ENCODE results near the gene AKR1E2.

AKR1E2 gene

DNA sequence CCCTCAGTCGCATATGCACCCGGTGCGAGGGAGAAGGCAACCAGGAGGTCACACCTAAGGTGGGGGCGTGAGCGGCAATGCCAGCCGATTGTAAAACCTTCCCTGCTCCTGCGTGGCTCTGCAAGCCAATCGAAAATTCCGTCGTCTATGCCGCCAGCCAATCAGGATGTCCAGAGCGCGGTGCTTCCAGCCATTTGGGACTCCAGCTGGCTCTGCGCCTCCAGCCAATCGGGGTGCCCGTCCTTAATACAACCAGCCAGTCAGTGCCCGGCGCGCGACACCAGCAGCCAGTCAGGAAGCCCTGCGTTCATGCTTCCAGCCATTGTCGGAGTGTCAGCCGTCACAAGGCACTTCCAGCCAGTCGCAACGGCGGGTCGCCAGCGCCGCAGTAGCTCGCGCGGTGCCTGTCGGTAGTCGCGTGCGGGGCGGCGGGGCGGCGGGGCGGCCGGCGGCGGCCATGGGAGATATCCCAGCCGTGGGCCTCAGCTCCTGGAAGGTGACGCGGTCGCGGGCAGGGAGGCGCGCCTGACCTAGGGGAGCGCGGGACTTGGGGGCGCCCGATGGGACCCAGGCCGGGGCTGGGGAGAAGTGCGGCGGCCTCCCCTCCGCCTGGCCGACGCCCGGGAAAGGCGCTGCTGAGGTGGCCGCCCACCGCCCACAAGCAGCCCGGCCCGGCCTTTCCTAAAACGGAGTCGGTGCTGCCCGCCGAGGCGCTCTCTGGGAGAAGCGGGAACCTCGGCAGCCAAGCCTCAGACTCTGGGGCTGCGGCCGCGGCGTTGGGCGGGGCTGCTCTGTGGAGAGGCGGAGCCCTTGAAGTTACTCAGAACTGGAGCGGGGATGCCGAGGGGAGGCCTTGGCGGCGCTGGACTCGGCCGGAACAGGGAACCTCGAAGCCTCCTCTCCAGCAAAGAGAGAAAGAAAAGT, at the start of gene AKR1E2:
Gene AKR1E2, plus strand, starts transcription at position 340 of the 924 bp plus-strand sequence. Its CDS starts 118 bp downstream, at position 458.
- no peak for DNase-seq

DNA sequence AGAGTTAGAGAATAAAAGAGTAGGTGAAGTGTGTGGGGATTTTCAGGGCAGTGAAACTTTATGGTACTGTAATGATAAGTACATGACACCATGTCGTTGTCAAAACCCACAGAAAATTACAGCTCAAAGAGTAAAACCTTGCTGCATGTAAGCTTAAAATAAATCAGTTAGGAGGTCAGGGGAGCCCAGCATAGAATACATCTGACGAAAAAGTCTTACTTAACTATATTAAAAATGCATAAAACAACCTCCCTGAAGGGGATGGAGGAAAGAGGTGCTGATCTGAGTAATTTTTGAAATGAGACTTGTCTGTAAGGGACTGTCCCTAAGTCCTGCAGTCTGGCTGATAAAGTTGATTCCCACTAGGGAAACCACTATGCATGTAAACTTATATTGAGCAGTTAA, 49.8 kb upstream of the AKR1E2 start:
- DNase-seq = no peak

DNA sequence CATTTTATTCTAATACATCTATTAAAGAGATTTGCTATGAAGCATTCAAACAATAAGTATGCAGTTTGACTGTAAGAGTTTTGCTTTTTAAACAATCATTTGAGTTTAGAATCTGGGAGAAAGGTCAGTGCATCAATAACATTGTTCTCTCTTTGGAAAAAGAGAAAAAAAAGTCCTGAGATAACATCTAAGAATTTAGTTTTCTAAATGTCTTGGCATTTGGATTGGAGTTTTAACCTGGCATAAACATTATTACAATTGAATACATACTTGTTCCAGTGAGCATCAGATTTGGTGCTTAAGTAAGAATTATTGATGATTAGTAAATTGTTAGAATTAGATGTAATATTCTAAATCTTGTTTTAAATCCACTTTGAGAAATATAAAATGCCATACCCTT, 47.2 kb upstream of the AKR1E2 start:
- DNase-seq = no peak

DNA sequence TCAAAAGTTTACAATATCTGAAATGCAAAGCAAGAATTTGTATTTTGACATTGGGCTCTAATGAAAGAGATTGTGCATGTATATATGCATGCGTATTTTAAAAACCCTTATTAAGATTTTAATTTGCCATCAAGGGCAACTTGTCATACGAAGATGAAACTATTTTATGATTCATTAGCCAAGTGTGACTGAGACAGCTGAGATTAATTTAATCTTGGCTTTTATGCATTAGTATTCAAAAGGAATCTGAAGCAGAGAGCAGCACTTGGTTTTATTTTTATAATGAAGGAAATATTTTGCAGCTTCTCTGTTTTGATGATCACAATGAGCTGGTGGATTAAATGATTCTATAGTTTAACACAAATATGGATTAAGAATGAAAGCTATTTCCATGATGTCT, 45.9 kb upstream of the AKR1E2 start:
- DNase-seq = no peak

DNA sequence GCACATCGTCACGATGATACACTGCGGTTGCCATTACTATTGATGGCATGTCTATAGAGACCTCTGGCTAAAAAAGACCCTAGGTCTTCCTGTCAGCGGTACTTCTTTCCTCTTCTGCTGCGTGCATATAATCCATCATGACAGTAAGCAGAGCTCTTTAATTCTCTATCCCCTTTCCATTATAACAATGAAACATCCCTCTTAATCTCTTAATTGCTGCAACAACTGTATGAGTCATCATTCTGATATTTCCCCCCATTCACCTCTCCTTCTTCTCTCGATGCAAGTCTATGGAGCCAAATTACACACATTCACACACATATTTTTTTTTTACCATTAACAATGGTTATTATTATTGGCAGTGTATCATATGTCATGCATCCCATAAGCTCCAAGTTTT, 45.2 kb upstream of the AKR1E2 start:
- DNase-seq = no peak

DNA sequence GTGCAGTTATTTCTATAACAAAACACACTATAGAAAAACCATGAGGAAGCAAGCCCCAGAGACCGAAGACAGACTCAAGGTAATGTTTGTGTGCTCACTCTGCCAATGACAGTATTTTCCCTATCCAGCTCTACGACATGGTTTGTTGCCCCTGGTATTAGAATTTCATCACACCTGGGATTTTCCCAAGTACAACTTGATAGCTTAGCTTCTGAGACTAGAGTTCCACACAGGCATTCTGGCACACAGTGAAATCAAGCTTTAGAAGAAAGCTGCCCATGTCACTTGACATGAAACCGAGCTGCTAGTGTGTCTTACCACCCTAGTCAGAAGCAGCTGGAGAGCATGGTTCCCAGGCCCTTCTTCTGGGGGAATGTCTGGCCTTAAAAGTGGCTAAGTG, 44.1 kb upstream of the AKR1E2 start:
- DNase-seq = no peak

DNA sequence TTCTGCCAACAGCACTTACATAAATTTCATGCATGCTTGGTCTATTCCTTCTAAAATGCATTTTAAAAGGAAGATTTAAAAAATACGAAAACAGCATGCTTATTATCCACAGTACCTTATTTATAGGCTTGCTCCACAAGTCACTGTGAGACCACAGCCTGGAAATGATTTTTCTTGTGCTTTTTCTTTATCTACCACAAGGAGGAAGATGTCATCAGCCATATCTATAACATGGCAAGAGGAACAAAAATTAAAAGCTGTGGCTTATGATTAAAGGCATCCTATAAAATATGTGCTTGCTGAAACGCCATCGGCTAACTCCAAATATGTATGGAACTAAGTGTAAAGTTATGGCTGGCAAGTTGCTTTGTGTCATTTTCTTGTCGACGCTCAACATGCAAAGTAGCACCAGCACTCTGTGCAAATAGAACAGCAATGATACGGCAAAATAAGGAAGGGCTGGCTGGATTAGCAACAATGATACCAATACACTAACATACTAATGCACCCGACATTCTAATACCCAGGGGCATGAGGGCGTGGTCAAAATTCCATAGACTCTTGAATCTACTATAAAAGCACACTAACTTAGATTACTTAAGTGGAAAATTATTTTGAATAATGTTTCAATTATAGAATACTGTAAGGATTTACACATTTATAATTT, 41.2 kb upstream of the AKR1E2 start:
- no peak for DNase-seq

DNA sequence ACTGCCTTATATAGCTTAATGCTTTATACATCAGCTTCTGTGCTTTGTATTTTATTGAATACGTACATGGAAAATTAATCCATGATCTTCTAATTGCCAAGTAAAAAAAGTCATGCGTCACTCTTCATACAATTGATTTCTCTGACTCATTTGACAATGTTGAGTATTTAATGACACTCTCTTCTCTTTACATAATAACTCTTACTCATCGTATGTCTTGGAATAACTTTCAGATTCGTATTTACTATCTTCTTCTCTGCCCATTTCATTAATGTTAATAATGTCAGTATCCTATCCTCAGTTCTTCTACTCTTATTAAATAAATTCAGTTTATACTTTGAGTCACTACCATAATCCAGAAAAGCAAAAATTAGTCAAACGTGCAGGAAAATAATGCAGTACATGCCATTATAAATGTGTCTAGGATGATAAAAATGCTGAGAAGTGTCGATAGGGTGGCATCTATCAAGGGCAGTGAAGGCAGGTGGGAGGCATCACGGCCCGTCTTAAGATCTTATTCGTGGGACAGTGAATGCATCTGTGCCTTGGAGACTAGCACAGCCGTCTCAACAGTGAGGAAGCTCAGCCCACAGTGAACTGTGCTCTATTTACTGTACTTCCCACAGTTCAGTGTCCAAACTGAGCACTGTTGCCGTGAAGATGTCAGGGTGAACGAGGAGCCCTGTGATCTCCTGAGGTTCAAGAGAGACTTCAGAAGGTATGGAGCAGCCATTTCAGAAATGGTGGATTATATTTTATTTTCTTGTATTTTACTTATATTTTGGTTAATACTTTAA, 39.8 kb upstream of the AKR1E2 start:
- DNase-seq = no peak

DNA sequence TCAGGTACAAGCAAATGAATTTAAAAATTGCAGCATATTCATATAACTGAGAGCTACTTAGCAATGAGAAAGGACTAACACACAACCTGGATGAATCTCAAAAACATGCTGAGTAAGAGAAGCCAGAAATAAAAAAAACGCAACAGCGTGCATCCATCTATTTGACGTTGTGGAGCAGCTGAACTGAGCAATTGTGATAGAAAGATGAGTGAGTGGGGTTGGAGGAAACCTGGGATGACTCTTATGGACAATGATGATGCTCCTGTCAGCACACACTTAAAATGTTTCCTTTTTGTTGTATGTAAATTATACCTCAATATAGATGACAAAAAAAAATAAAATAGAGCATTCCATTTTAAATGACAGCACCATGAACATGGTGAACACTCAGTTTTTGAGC, 36.0 kb upstream of the AKR1E2 start:
- no peak for DNase-seq

DNA sequence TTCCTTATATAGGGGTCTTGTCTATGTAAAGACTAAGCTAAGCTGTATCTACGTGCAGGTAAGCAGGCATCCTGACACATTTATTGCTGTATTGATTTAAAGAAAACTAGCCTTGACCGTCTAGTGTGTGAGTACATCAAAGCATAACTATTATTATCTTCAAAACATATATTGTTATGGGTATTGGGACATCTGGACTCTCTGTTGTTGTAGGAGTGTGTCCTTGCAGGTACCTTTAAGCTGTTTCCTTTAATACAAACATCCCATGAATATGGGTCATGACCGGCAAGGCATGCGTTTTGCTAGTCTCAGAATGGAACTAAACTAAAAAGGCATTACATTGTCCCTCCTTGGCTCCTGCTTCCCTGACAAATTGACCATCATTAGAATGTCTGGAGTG, 35.1 kb upstream of the AKR1E2 start:
- no peak for DNase-seq

DNA sequence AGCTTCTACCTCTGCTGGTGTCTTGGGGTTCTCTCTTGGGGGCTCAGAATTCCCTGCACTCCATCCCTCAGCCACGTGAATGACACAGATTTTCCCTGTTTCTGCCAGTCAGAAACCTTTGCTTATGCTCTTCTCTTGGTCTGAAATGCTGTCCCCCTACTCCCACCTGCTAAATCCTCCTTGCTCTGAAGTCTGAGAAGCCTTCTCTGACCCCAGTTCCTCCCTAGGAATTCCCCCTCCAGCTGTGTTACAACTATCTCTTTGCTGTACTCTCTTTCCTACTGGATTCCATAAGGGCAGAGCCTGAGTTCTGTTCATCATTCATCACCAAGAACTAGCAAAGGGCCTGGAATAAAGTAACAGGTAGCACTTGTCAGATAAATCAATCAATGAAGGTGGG, 33.6 kb upstream of the AKR1E2 start:
- DNase-seq = no peak

DNA sequence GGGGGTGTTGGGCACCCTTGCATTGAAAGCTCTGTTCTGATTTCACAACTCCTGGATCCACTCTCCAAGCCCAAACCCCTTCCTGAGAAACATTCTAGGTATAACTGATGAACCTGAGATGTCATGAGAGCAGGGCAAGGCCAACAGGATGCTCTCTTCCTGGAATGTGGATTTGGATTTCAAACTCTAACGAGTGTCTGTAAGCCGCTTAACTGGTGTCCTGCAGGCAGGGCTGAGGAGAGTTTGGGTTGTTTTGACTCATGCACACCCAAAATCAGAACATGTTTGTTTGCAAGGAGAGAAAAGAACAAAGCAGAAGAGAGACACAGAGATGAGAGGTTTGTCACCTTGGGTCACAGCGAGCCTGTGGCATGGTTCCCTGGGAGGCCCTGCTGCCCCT, 24.6 kb upstream of the AKR1E2 start:
- DNase-seq = no peak

DNA sequence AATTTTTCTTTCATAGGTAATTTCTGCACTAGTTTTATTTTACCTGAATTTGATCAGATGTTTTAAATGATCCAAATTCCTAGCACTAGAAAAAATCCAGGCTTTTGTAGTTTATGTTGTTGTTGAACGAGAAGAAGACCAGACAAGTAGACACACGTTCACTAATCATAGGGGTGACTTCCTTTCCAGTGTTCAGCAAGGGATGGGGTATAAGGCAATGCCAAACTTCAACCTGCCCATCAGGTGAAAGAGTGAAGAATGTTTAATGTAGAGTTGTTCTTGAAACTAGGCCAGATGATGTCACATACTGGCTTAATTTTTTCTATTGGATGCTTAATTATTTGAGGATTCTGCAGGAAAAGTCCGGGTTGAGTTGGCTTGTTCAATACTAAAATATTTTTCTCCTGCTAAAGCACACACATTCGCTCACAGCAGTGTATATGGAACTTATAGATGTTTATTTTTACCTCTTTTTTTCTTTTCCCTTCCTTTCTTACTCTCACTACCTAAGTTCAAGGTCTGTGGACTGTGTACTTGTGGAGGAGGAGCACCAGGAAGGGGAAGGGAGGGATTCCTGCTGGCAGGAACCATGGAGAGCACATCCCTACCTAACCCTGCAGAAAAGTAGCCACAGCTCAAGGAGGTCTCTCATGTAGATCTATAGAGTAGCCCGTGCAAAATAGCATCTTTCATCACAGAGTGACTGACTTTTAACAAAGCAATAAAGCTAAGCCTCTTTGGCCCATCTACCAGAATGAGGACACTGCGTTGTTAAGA, 23.1 kb upstream of the AKR1E2 start:
- no peak for DNase-seq

DNA sequence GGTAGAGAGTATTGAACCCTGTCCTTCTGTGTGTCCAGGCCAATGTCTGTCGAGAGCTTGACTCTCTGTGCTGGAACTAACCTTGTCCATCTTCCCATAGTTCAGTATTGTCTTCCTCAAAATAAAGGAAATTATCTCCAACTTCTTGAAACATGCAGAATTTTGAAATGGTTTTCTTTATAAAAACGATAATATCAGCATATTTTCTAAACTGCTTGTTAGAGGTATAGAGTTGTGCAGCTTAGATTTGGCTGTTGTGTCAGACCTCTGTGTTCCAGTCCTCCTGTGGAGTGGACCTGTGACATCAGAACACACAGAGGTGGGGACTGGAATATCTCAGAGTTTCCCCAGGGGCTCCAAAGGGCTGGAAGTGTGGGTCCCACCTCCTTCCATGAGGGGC, 22.2 kb upstream of the AKR1E2 start:
- no peak for DNase-seq

DNA sequence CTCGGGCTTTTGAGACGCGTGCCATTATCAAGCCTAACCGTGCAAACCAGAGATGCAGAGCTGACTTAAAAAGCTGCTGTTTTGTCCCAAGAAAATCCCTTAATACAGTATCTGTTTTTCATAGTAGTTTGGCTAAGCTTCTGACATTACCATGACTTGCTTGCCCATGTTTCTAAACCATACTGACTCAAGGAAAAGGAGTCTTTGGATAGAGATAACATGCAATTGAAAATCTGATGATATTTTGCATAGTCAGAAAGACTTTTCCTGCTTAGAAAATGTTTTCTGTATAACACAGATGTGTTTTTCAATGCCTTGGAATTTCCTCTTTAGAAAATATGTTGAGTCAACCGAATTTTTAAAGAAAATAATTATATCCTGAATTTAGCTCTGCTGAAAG, 21.5 kb upstream of the AKR1E2 start:
- DNase-seq = no peak

DNA sequence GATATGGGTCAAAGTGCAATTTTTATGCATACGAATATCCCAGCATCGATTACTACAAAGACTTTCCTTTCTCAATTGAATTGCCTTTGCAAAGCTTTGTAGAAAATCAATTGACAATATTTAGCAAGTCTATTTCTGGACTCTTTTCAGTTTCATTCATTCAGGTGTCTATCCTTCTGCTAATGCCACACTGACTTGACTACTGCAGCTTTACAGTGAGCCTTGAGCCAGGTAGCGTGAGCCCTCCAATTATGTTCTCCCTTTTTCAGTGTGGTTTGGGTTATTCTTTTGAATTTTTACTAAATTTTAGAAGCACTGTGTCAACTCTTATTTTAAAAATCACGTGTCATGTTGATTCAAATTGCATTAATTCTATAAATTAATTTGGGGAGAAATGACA, 19.5 kb upstream of the AKR1E2 start:
- DNase-seq = no peak

DNA sequence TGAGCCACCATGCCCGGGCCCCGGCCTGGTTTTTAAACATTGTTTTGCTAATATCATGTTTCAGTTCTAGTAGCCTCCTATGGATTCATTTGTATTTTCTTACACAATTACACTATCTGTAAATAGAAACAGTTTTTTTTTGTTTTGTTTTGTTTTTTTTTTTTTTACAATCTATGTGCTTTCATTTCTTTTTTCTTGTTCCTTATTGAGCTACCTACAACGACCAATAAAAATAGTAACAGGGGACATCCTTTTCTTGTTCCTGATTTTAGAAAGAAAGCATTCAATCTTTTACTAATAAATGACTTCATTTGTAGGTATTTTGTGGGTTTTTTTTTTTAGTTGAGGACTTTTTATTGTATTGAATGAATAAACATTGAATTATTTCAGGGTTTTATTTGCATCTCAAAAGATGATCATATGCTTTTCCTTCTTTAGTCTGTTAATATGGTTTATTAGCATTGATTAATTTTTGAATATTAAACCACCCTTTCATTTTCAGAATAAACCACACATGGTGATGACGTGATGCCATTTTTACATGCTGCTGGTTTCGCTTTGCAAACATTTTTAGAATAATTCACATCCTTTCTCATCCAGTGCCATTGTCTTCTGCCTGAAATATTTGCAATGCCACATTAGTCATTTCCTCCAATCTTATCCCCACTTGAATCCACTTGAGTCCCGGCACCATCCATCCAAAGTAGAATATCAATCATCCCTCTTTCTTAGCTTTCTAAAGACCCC, 18.1 kb upstream of the AKR1E2 start:
- DNase-seq = no peak

DNA sequence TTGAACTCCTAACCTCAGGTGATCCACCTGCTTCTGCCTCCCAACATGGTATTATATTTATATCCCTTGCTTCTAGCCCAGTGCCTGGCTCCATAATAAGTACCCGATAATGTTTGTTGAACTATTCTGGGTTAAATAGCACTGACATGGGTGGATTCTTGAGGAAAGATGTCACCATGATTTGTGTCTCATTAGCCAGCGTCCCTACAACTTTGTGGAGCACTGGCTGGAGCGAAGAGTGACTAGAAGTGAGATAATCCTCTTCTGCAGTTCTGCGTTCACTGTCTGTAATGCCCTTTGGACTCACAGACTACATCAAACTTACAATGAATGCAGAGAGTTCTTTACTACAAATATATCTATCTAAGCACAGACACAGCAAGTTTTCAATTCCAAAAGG, 16.9 kb upstream of the AKR1E2 start:
- no peak for DNase-seq

DNA sequence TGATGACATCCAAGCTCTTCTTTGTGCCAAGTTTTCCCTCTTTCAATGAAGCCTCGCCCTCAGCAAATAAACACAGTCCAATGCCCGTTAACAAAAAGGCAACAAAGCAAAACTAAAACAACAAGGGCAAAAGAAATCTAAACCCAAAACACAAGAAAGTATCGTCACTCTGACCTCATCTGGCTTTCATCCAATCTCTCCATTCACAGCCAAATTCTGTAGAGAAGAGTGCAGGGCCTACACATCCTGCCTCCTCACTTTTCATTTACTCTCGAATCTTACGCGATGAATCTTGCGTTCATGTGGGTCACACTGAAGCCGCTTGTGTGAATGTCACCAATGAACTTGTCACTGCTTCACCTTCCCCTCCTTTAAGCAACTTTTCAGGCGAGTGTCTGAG, 15.9 kb upstream of the AKR1E2 start:
- no peak for DNase-seq

DNA sequence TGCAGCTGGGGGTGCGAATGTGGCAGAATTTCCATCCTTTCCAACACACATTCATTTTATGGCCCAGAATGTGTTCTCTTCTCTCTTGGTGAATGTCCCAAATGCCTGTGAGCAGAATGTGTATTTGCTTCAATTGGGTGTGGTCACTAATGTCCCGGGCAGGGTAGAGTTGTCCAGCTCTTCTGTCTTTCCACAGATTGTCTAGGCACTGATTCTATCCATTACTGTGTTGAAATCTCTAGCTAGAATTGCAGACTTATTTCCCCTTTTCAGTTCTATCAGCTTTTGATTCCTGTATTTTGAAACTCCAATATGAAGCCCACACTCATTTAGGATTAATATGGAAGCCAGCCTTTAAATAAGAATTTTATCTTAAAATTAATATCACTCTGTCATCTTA, 14.0 kb upstream of the AKR1E2 start:
- no peak for DNase-seq

DNA sequence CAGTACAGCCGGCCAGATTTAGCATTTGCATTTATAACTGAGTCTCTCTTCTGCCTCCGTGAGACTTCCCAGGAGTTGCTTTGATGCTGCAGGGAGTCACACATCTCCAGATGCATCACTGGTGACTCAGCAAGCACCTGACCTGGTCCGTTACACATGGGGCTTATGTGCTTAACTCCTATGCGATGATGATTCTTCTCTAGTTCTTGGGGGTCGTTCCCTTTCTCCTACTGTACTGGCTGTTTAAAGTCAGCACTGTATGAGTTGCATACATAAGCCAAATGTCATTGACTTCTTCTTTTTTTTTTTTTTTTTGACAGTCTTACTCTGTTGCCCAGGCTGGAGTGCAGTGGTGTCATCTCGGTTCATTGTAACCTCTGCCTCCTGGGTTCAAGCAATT, 13.0 kb upstream of the AKR1E2 start:
- no peak for DNase-seq

DNA sequence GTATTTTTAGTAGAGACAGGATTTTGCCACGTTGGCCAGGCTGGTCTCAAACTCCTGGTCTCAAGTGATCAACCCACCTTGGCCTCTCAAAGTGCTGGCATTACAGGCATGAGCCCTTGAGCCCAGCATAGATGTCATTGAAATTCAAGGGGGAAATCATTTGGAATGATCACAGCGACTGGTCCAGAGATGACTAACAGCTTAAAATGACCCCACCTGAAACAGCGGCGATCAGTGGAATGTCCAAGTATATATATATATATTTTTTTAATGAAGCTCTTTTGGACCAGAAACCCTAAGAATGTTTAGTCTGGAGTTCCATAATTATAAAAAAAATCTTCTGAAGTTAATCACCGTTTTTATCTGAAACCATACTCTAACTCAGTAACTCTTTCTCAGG, 12.5 kb upstream of the AKR1E2 start:
- DNase-seq = no peak

All from NCI-H2029 (cell line).